AG10803 (cell line): ENCODE data around the gene DNAJC21.
A peak's percentile ranks its signal among the peaks of the same experiment; 100 is the strongest.

ENCODE experiments used
- DNase-seq: peaks from one replicate; pipeline ENCODE4 v3.0.0; 2010; ENCODE audit warnings: low read depth
- H3K4me3 ChIP-seq: 2 replicates; pipeline ENCODE4 v1.5.1; 2011; ENCODE audit warnings: mild to moderate bottlenecking, low read length, control low read depth
- TF ChIP-seq, protein P1 (sequence below): conservative IDR thresholded peaks from 2 replicates; pipeline ENCODE4 v1.5.1; 2011; ENCODE audit warnings: mild to moderate bottlenecking, low read length, control low read depth, inconsistent platforms

The DNAJC21 gene

DNA sequence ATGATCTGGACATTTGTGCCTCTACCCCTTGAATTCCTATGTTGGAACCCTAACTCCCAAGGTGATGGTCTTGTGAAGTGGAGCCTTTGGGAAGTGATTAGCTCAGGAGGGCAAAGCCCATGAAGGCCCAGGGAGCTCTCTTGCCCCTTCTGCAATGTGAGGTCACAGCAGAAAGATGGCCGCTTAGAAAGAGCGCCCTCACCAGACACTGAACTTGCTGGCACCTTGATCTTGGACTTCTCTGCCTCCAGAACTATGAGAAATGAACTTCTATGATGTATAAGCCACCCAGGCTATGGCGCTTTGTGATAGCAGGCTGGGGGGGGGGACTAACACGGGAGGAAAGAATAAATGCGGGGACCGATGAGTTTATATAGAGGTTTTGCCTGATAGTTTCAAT is 73.1 kb downstream of the DNAJC21 start:
- no peak for DNase-seq
- TF ChIP-seq, protein P1, sequence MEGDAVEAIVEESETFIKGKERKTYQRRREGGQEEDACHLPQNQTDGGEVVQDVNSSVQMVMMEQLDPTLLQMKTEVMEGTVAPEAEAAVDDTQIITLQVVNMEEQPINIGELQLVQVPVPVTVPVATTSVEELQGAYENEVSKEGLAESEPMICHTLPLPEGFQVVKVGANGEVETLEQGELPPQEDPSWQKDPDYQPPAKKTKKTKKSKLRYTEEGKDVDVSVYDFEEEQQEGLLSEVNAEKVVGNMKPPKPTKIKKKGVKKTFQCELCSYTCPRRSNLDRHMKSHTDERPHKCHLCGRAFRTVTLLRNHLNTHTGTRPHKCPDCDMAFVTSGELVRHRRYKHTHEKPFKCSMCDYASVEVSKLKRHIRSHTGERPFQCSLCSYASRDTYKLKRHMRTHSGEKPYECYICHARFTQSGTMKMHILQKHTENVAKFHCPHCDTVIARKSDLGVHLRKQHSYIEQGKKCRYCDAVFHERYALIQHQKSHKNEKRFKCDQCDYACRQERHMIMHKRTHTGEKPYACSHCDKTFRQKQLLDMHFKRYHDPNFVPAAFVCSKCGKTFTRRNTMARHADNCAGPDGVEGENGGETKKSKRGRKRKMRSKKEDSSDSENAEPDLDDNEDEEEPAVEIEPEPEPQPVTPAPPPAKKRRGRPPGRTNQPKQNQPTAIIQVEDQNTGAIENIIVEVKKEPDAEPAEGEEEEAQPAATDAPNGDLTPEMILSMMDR, result no peak
- H3K4me3 ChIP-seq, result no peak overlapping the region

DNA sequence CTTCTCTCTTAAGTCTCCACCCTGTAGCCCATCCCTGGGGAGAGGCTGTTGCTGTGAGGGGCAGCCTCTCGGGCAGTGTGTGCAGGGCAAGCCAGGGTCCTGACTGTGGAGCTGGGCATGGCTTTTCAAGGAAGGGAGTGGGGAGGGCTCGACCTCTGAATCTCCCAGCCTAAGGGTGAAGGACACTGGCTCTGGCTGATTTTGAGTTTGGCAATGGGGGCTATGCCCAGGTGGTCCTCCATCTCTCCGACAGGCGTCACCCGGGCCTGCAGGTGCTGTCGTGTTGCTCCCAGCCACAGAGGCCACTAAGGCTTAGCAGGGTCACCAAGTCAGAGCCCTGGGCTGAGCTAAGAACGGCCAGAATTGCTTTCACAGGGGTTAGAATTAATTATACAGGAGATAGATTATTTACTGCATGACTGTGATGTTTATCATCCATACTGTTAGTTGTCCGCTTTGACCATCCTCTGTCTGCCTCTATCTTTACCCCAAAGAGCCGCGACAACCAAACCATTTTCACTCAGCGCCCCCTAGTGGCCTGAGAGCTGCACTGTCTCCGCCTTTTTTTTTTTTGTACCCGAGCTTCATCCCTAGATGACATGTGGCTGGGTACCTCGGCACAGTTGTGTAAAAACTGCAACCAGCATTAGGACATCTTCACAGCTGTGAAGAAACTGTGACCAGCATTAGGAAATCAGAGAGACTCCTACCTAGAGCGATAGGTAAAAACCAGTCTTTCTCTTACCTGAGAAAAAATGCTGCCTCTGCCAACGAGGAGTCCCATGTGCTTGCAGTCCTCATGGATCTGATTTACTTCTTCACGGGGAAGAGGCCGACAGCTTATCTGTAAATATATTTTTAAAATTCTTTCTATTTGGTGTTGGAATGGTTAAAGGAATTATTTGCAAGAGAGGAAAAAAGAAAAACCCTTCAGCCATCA is 73.9 kb downstream of the DNAJC21 start:
- TF ChIP-seq, protein P1, result peak; percentile 94
- peak; percentile 48 for DNase-seq
- no peak overlapping the region for H3K4me3 ChIP-seq

DNA sequence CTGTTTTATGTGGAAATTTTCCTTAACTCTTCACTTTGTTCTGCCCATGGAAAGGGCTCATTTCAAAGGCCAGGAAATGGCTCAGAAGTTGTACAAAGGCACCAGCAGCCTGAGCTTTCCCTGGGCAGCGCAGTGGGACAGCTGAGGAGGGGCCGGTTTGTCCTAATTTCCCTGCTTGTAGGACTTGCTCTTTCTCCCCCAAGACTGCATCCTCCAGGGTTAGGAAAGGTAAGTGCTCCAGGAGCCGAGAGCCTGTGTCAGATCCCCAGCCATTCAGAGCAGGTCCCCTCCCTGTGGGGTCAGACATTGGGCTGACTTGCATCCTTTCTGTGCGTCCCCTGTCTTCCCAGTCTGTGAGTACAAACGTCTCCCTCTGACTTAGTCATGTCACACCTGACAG is 74.8 kb downstream of the DNAJC21 start:
- TF ChIP-seq, protein P1, result no peak
- no peak for DNase-seq

DNA sequence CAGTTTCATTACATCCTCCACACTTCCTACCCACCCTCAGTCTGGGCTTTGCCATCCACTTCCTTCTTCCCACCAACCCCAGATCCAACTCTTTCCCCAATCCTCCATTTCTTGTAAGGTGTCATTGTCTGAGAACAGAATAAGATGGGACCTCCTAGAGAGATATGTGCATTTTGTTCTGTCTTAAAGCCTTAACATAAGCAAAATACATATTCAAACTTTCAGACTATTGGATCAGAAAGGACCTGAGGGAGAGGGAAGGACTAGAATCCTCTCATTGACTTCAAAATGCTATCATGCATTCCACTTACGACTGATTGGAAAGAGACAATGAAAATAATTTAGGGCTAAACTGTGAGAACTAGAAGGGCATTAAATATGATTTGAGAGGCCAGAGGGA is 75.4 kb downstream of the DNAJC21 start:
- no peak overlapping the region for H3K4me3 ChIP-seq
- TF ChIP-seq, protein P1, result no peak
- no peak for DNase-seq

More for the DNA sequence above, 74.8 kb downstream of the DNAJC21 start:
- no peak overlapping the region for H3K4me3 ChIP-seq
